ENCODE results near the gene BCO1.

Gene BCO1

GRCh38 chr16:81214745-81215166 lies 23.7 kb upstream of the BCO1 start:
- H3K4me1 ChIP-seq (ENCODE audit: control insufficient read depth in 1 of 2, insufficient read depth in 1 of 2, low read depth in 1 of 2, low read length in 1 of 2), result no peaks in the 10 kb centered on the region
- no peaks in the 10 kb centered on the region for H3K9me3 ChIP-seq
- H3K27me3 ChIP-seq, result peaks cover 15% of the 10 kb centered on the region
- no peaks in the 10 kb centered on the region for H3K36me3 ChIP-seq
- TF ChIP-seq CTCF (IDR thresholded peaks at IDR 0.05), result no peak
- H3K27ac ChIP-seq, result no peak overlapping the region
- no peak overlapping the region for H3K4me3 ChIP-seq (ENCODE audit: low read depth in 1 of 2, low read length in 1 of 2)

GRCh38 chr16:81216114-81216513 lies 22.4 kb upstream of the BCO1 start:
- Histone ChIP-seq H3K36me3 (no peaks in the 10 kb centered on the region), H3K27me3 (peaks cover 21% of the 10 kb centered on the region), H3K9me3 (no peaks in the 10 kb centered on the region), H3K4me3 (ENCODE audit: low read depth in 1 of 2, low read length in 1 of 2) (no peak overlapping the region), H3K27ac (no peak overlapping the region), H3K4me1 (ENCODE audit: control insufficient read depth in 1 of 2, insufficient read depth in 1 of 2, low read depth in 1 of 2, low read length in 1 of 2) (no peaks in the 10 kb centered on the region)
- no peak for TF ChIP-seq CTCF (IDR thresholded peaks at IDR 0.05)

GRCh38 chr16:81216706-81217105 lies 21.8 kb upstream of the BCO1 start:
- Histone ChIP-seq H3K27ac (no peak overlapping the region), H3K36me3 (no peaks in the 10 kb centered on the region)
- no peak for TF ChIP-seq CTCF (IDR thresholded peaks at IDR 0.05)

GRCh38 chr16:81219151-81219550 lies 19.3 kb upstream of the BCO1 start:
- Histone ChIP-seq H3K4me1 (ENCODE audit: control insufficient read depth in 1 of 2, insufficient read depth in 1 of 2, low read depth in 1 of 2, low read length in 1 of 2) (no peaks in the 10 kb centered on the region), H3K9me3 (no peaks in the 10 kb centered on the region), H3K27ac (no peak overlapping the region), H3K4me3 (ENCODE audit: low read depth in 1 of 2, low read length in 1 of 2) (no peak overlapping the region), H3K27me3 (peaks cover 25% of the 10 kb centered on the region), H3K36me3 (no peaks in the 10 kb centered on the region)
- no peak for TF ChIP-seq CTCF (IDR thresholded peaks at IDR 0.05)

More at GRCh38 chr16:81216706-81217105, 21.8 kb upstream of the BCO1 start:
- H3K9me3 ChIP-seq, result no peaks in the 10 kb centered on the region
- no peak overlapping the region for H3K4me3 ChIP-seq (ENCODE audit: low read depth in 1 of 2, low read length in 1 of 2)
- no peaks in the 10 kb centered on the region for H3K4me1 ChIP-seq (ENCODE audit: control insufficient read depth in 1 of 2, insufficient read depth in 1 of 2, low read depth in 1 of 2, low read length in 1 of 2)
- peaks cover 22% of the 10 kb centered on the region for H3K27me3 ChIP-seq

GRCh38 chr16:81220349-81220748 lies 18.1 kb upstream of the BCO1 start:
- H3K27me3 ChIP-seq, result peaks cover 29% of the 10 kb centered on the region
- no peaks in the 10 kb centered on the region for H3K36me3 ChIP-seq
- no peak for TF ChIP-seq CTCF (IDR thresholded peaks at IDR 0.05)
- no peak overlapping the region for H3K27ac ChIP-seq
- no peaks in the 10 kb centered on the region for H3K4me1 ChIP-seq (ENCODE audit: control insufficient read depth in 1 of 2, insufficient read depth in 1 of 2, low read depth in 1 of 2, low read length in 1 of 2)
- no peak overlapping the region for H3K4me3 ChIP-seq (ENCODE audit: low read depth in 1 of 2, low read length in 1 of 2)
- H3K9me3 ChIP-seq, result no peaks in the 10 kb centered on the region

DNA sequence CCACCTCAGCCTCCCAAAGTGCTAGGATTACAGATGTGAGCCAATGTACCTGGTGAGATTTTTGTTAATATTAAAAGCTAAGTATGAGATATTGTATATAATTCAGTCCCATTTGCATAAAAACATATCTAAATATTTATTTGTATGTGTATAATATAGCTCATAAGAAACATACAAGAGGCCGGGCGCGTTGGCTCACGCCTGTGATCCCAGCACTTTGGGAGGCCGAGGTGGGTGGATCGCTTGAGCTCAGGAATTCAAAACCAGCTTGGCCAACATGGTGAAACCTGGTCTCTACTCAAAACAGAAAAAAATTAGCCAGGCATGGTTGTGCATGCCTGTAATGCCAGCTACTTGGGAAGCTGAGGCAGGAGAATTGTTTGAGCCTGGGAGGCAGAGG lies 16.8 kb upstream of the BCO1 start:
- no peak overlapping the region for H3K4me3 ChIP-seq (ENCODE audit: low read depth in 1 of 2, low read length in 1 of 2)
- no peak for TF ChIP-seq CTCF (IDR thresholded peaks at IDR 0.05)

More for the DNA sequence above, 16.8 kb upstream of the BCO1 start:
- Histone ChIP-seq H3K4me1 (ENCODE audit: control insufficient read depth in 1 of 2, insufficient read depth in 1 of 2, low read depth in 1 of 2, low read length in 1 of 2) (no peaks in the 10 kb centered on the region), H3K27ac (no peak overlapping the region), H3K27me3 (peaks cover 29% of the 10 kb centered on the region), H3K36me3 (no peaks in the 10 kb centered on the region), H3K9me3 (no peaks in the 10 kb centered on the region)

Measured in neutrophil (primary cell).